Gastrocnemius medialis (tissue), 4 donors: ENCODE measurements around the gene ASS1. TPM values are rescaled to one million over a fixed set of nuclear protein-coding genes. Genes with fewer than 3 reads are reported as not detected.

Source experiments
- ATAC-seq, 2 donors: fragments of 150-250 bp; one replicate each; pipeline ENCODE4 v1.9.1; 2016
- DNase-seq, 2 donors: peaks; one replicate each; pipeline ENCODE4 v3.0.0-alpha.2; 2019
- H3K27ac ChIP-seq, 4 donors: fragments of 200-600 bp; sonication (generic); 1 replicate in 1 of 4; 2 replicates in 3 of 4; pipeline ENCODE4 v1.5.1; 2016 to 2018; ENCODE audit warnings: mild to moderate bottlenecking in 2 of 4, moderate library complexity in 1 of 4
- H3K27me3 ChIP-seq, 3 donors: fragments of 200-600 bp; sonication (generic) in 2 of 3; 1 replicate in 1 of 3; 2 replicates in 2 of 3; pipeline versions ENCODE4 v1.5.1 to v1.6.0; 2016 to 2019; ENCODE audit warnings: mild to moderate bottlenecking in 1 of 3, moderate library complexity in 1 of 3
- H3K36me3 ChIP-seq, 2 donors: fragments of 200-600 bp; sonication (generic) in 1 of 2; one replicate each; pipeline ENCODE4 v1.5.1; 2017 to 2018
- H3K4me1 ChIP-seq, 2 donors: fragments of 200-600 bp; sonication (generic) in 1 of 2; one replicate each; pipeline ENCODE4 v1.5.1; 2016 to 2017; ENCODE audit warnings: mild to moderate bottlenecking in 2 of 2
- H3K4me3 ChIP-seq, 4 donors: fragments of 200-600 bp; sonication (generic) in 3 of 4; 1 replicate in 1 of 4; 2 replicates in 3 of 4; pipeline ENCODE4 v1.5.1; 2016 to 2019; ENCODE audit warnings: mild to moderate bottlenecking in 2 of 4
- H3K9me3 ChIP-seq, 3 donors: fragments of 200-600 bp; sonication (generic) in 2 of 3; 1 replicate in 1 of 3; 2 replicates in 2 of 3; pipeline ENCODE4 v1.5.1; 2016 to 2019
- CTCF ChIP-seq, 5 experiments: fragments of 450-650 bp in 3 of 5; fragments of 200-600 bp in 2 of 5; sonication (generic) in 2 of 5; IDR thresholded peaks in 4 of 5; conservative IDR thresholded peaks in 1 of 5; 1 replicate in 4 of 5; 2 replicates in 1 of 5; pipeline ENCODE4 v1.5.1; 2016 to 2019; ENCODE audit warnings: antibody characterized with exemption in 5 of 5, mild to moderate bottlenecking in 3 of 5, moderate library complexity in 3 of 5
- POLR2A ChIP-seq, 2 donors: fragments of 450-650 bp; IDR thresholded peaks; one replicate each; pipeline ENCODE4 v1.6.1; 2017; ENCODE audit warnings: antibody characterized with exemption in 2 of 2, mild to moderate bottlenecking in 2 of 2, moderate library complexity in 2 of 2
- in situ Hi-C, 4 donors: fragments of 200-750 bp; cut with MboI; loops; one replicate each; pipeline versions ENCODE4 v1.15.0 to v1.8.0; 2017; ENCODE audit warnings: low sequenced_read_pairs in 4 of 4
- intact Hi-C: fragments of 100-400 bp; cut with DNase I; formaldehyde crosslinking; loops from one replicate; pipeline ENCODE4 v1.15.1; 2023; ENCODE audit warnings: low total_unique reads
- total RNA-seq, 4 donors: library from RNA; depleted of rRNA; stranded (reverse); fragments of >200 nt; gene quantifications; one replicate each; pipeline versions ENCODE4 v1.1.0 to v1.2.3, GENCODE V29; 2016

Gene ASS1
- total RNA-seq, 4 donors from 2014 or later = 44.5 to 83.4 (median 68.5) TPM

- Histone ChIP-seq H3K27me3 (no peaks in the 10 kb centered on the region), H3K27ac (peak overlapping the region; percentile 77 to 86 (median 80)), H3K4me3 (peak overlapping the region; percentile 62 to 80 (median 75)), H3K9me3 (no peaks in the 10 kb centered on the region), H3K36me3 (no peaks in the 10 kb centered on the region), H3K4me1 (peaks cover 32 to 45% of the 10 kb centered on the region in 2 donors)
- in situ Hi-C loops (no loop called here), intact Hi-C loops (loop anchor here (5.0 to 10.0 kb wide), 2 partner anchors 132 to 389 kb away; partner anchors contain the start of genes ABL1 and FUBP3)
- TF ChIP-seq CTCF (IDR thresholded peaks at IDR 0.05 in 4 of 5, conservative IDR thresholded peaks at IDR 0.05 in 1 of 5) (peak in 1 of 5 experiments; percentile 10), POLR2A (IDR thresholded peaks at IDR 0.05) (no peak)
- ATAC-seq = peak; percentile 42 to 51
- DNase-seq = peak in 1 of 2 donors; percentile 27
Measured at GRCh38 chr9:130445268-130445983, 665 bp downstream of the ASS1 start.

- no peaks in the 10 kb centered on the region for H3K27me3 ChIP-seq
- no peaks in the 10 kb centered on the region for H3K36me3 ChIP-seq
- peaks cover 40 to 54% of the 10 kb centered on the region in 2 donors for H3K4me1 ChIP-seq
- ATAC-seq = peak; percentile 74 to 77
- TF ChIP-seq POLR2A (IDR thresholded peaks at IDR 0.05) (no peak), CTCF (IDR thresholded peaks at IDR 0.05 in 4 of 5, conservative IDR thresholded peaks at IDR 0.05 in 1 of 5) (no peak)
- H3K4me3 ChIP-seq = peak overlapping the region; percentile 62 to 80 (median 75)
- H3K9me3 ChIP-seq = no peaks in the 10 kb centered on the region
- peak; percentile 64 to 76 for DNase-seq
- in situ Hi-C loops = no loop called here
- peak overlapping the region; percentile 77 to 86 (median 80) for H3K27ac ChIP-seq
- intact Hi-C loops = loop anchor here (5.0 to 10.0 kb wide), 2 partner anchors 131 to 389 kb away; partner anchors contain the start of genes ABL1 and FUBP3
Measured at GRCh38 chr9:130446101-130446861, 1.5 kb downstream of the ASS1 start.

GRCh38 chr9:130447193-130447816, 2.5 kb downstream of the ASS1 start:
- Histone ChIP-seq H3K4me3 (no peak overlapping the region), H3K36me3 (no peaks in the 10 kb centered on the region), H3K27me3 (no peaks in the 10 kb centered on the region), H3K27ac (peak overlapping the region in 3 of 4 donors; percentile 77 to 86 (median 78)), H3K9me3 (no peaks in the 10 kb centered on the region), H3K4me1 (peaks cover 43 to 62% of the 10 kb centered on the region in 2 donors)
- TF ChIP-seq POLR2A (IDR thresholded peaks at IDR 0.05) (no peak), CTCF (IDR thresholded peaks at IDR 0.05 in 4 of 5, conservative IDR thresholded peaks at IDR 0.05 in 1 of 5) (no peak)
- ATAC-seq = no peak
- intact Hi-C loops = loop anchor here (5.0 to 10.0 kb wide), 2 partner anchors 130 to 387 kb away; partner anchors contain the start of genes ABL1 and FUBP3
- in situ Hi-C loops = no loop called here
- no peak for DNase-seq

GRCh38 chr9:130448035-130448624, 3.4 kb downstream of the ASS1 start:
- no peaks in the 10 kb centered on the region for H3K36me3 ChIP-seq
- in situ Hi-C loops = no loop called here
- intact Hi-C loops = loop anchor here (5.0 to 10.0 kb wide), 2 partner anchors 129 to 387 kb away; partner anchors contain the start of genes ABL1 and FUBP3
- TF ChIP-seq POLR2A (IDR thresholded peaks at IDR 0.05) = no peak
- TF ChIP-seq CTCF (IDR thresholded peaks at IDR 0.05 in 4 of 5, conservative IDR thresholded peaks at IDR 0.05 in 1 of 5) = no peak
- H3K27ac ChIP-seq = no peak overlapping the region
- H3K27me3 ChIP-seq = no peaks in the 10 kb centered on the region
- no peak for ATAC-seq
- no peak overlapping the region for H3K4me3 ChIP-seq
- no peak for DNase-seq
- H3K4me1 ChIP-seq = peaks cover 43 to 62% of the 10 kb centered on the region in 2 donors
- no peaks in the 10 kb centered on the region for H3K9me3 ChIP-seq
